ENCODE measurements around the gene POU6F2. TPM values are rescaled to one million over a fixed set of nuclear protein-coding genes. Genes with fewer than 3 reads are reported as not detected.

The POU6F2 gene
- total RNA-seq, 4 donors from 2014 or later = not detected

GRCh38 chr7:39417642-39418041 lies 439.9 kb downstream of the POU6F2 start:
- Histone ChIP-seq H3K4me1 (peaks cover 14% of the 10 kb centered on the region), H3K27ac (no peak overlapping the region), H3K9me3 (no peaks in the 10 kb centered on the region), H3K4me3 (no peak overlapping the region), H3K36me3 (no peaks in the 10 kb centered on the region), H3K27me3 (peaks cover 8% of the 10 kb centered on the region)
- DNase-seq (ENCODE audit: low spot score in 2 of 2) = no peak
- WGBS = 75% methylated on average over 1 of the region's 1 CpG
- TF ChIP-seq EP300 (IDR thresholded peaks at IDR 0.05) (no peak), CTCF (IDR thresholded peaks at IDR 0.05) (no peak), POLR2AphosphoS5 (IDR thresholded peaks at IDR 0.05) (no peak), POLR2A (IDR thresholded peaks at IDR 0.05) (no peak)

- no peak overlapping the region for H3K4me3 ChIP-seq
- no peak for DNase-seq (ENCODE audit: low spot score in 2 of 2)
- TF ChIP-seq POLR2A (IDR thresholded peaks at IDR 0.05) = no peak
- no peak for TF ChIP-seq CTCF (IDR thresholded peaks at IDR 0.05)
- no peak for TF ChIP-seq EP300 (IDR thresholded peaks at IDR 0.05)
- no peak for TF ChIP-seq POLR2AphosphoS5 (IDR thresholded peaks at IDR 0.05)
- 53% methylated on average over 2 of the region's 2 CpGs for WGBS
- H3K4me1 ChIP-seq = no peaks in the 10 kb centered on the region
- H3K9me3 ChIP-seq = no peaks in the 10 kb centered on the region
- no peaks in the 10 kb centered on the region for H3K27me3 ChIP-seq
- H3K27ac ChIP-seq = no peak overlapping the region
- H3K36me3 ChIP-seq = no peaks in the 10 kb centered on the region
Observed at GRCh38 chr7:39421251-39421650, 443.5 kb downstream of the POU6F2 start.

GRCh38 chr7:39421661-39422060 lies 444.0 kb downstream of the POU6F2 start:
- no peak for DNase-seq (ENCODE audit: low spot score in 2 of 2)
- WGBS = 84% methylated on average over 2 of the region's 2 CpGs

GRCh38 chr7:39428221-39428620 lies 450.5 kb downstream of the POU6F2 start:
- H3K27me3 ChIP-seq = no peaks in the 10 kb centered on the region
- no peak for TF ChIP-seq POLR2AphosphoS5 (IDR thresholded peaks at IDR 0.05)
- no peak for TF ChIP-seq CTCF (IDR thresholded peaks at IDR 0.05)
- TF ChIP-seq EP300 (IDR thresholded peaks at IDR 0.05) = no peak
- no peak for TF ChIP-seq POLR2A (IDR thresholded peaks at IDR 0.05)
- H3K27ac ChIP-seq = no peak overlapping the region
- no peaks in the 10 kb centered on the region for H3K36me3 ChIP-seq
- no peak for DNase-seq (ENCODE audit: low spot score in 2 of 2)
- H3K4me3 ChIP-seq = no peak overlapping the region
- 10% methylated on average over 1 of the region's 1 CpG for WGBS
- no peaks in the 10 kb centered on the region for H3K9me3 ChIP-seq
- no peaks in the 10 kb centered on the region for H3K4me1 ChIP-seq

More at GRCh38 chr7:39421661-39422060, 444.0 kb downstream of the POU6F2 start:
- Histone ChIP-seq H3K27ac (no peak overlapping the region), H3K9me3 (no peaks in the 10 kb centered on the region), H3K4me3 (no peak overlapping the region), H3K36me3 (no peaks in the 10 kb centered on the region), H3K4me1 (no peaks in the 10 kb centered on the region), H3K27me3 (no peaks in the 10 kb centered on the region)
- TF ChIP-seq CTCF (IDR thresholded peaks at IDR 0.05) = no peak
- TF ChIP-seq EP300 (IDR thresholded peaks at IDR 0.05) = no peak
- TF ChIP-seq POLR2AphosphoS5 (IDR thresholded peaks at IDR 0.05) = no peak
- TF ChIP-seq POLR2A (IDR thresholded peaks at IDR 0.05) = no peak

GRCh38 chr7:39429421-39429820 lies 451.7 kb downstream of the POU6F2 start:
- Histone ChIP-seq H3K4me1 (no peaks in the 10 kb centered on the region), H3K9me3 (no peaks in the 10 kb centered on the region), H3K4me3 (no peak overlapping the region), H3K27me3 (no peaks in the 10 kb centered on the region), H3K36me3 (no peaks in the 10 kb centered on the region), H3K27ac (no peak overlapping the region)
- TF ChIP-seq POLR2AphosphoS5 (IDR thresholded peaks at IDR 0.05) (no peak), CTCF (IDR thresholded peaks at IDR 0.05) (no peak), POLR2A (IDR thresholded peaks at IDR 0.05) (no peak), EP300 (IDR thresholded peaks at IDR 0.05) (no peak)
- DNase-seq (ENCODE audit: low spot score in 2 of 2) = no peak
- 13% methylated on average over 2 of the region's 2 CpGs for WGBS

Measured in suprapubic skin (tissue), 4 donors.